HEK293T (cell line): ENCODE measurements around the gene MRAP2.

Experiments used
- ARNT ChIP-seq: fragments of 450-650 bp; IDR thresholded peaks from 2 replicates; pipeline ENCODE4 v1.6.1; 2017; ENCODE audit warnings: mild to moderate bottlenecking
- BHLHE40 ChIP-seq: fragments of 450-650 bp; IDR thresholded peaks from 2 replicates; pipeline ENCODE4 v1.6.1; 2016; ENCODE audit warnings: mild to moderate bottlenecking, moderate library complexity, borderline replicate concordance
- ELF4 ChIP-seq: fragments of 450-650 bp; IDR thresholded peaks from 2 replicates; pipeline ENCODE4 v1.6.1; 2017; ENCODE audit warnings: antibody characterized with exemption
- FOXK2 ChIP-seq: fragments of 450-650 bp; IDR thresholded peaks from 2 replicates; pipeline ENCODE4 v1.6.1; 2016; ENCODE audit warnings: mild to moderate bottlenecking
- FOXM1 ChIP-seq: fragments of 450-650 bp; IDR thresholded peaks from 2 replicates; pipeline ENCODE4 v1.6.1; 2017; ENCODE audit warnings: mild to moderate bottlenecking, borderline replicate concordance
- HDGF ChIP-seq: fragments of 450-650 bp; IDR thresholded peaks from 2 replicates; pipeline ENCODE4 v1.6.1; 2017; ENCODE audit warnings: antibody characterized with exemption, borderline replicate concordance
- LEF1 ChIP-seq: fragments of 450-650 bp; IDR thresholded peaks from 2 replicates; pipeline ENCODE4 v1.6.1; 2017; ENCODE audit warnings: mild to moderate bottlenecking, borderline replicate concordance
- NFRKB ChIP-seq: fragments of 450-650 bp; IDR thresholded peaks from 2 replicates; pipeline ENCODE4 v1.6.1; 2016; ENCODE audit warnings: mild to moderate bottlenecking, moderate library complexity
- SP1 ChIP-seq: fragments of 450-650 bp; IDR thresholded peaks from 2 replicates; pipeline ENCODE4 v1.6.1; 2017
- SUZ12 ChIP-seq: fragments of 450-650 bp; IDR thresholded peaks from 2 replicates; pipeline ENCODE4 v1.6.1; 2016; ENCODE audit warnings: mild to moderate bottlenecking
- TARDBP ChIP-seq: fragments of 450-650 bp; IDR thresholded peaks from 2 replicates; pipeline ENCODE4 v1.6.1; 2016
- ZNF384 ChIP-seq: fragments of 450-650 bp; IDR thresholded peaks from 2 replicates; pipeline ENCODE4 v1.6.1; 2016
- TF ChIP-seq, protein P1 (sequence below): fragments of 450-650 bp; IDR thresholded peaks from 2 replicates; pipeline ENCODE4 v1.6.1; 2016

GRCh38 chr6:83998021-83998584, 35.5 kb upstream of the MRAP2 start:
- TF ChIP-seq ZNF384 (no peak), NFRKB (no peak), FOXK2 (no peak), SP1 (no peak), TARDBP (no peak), ELF4 (no peak), ARNT (no peak), HDGF (no peak), FOXM1 (no peak), SUZ12 (no peak), BHLHE40 (no peak), LEF1 (no peak)
- TF ChIP-seq, protein P1, sequence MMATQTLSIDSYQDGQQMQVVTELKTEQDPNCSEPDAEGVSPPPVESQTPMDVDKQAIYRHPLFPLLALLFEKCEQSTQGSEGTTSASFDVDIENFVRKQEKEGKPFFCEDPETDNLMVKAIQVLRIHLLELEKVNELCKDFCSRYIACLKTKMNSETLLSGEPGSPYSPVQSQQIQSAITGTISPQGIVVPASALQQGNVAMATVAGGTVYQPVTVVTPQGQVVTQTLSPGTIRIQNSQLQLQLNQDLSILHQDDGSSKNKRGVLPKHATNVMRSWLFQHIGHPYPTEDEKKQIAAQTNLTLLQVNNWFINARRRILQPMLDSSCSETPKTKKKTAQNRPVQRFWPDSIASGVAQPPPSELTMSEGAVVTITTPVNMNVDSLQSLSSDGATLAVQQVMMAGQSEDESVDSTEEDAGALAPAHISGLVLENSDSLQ, result no peak
